Neural progenitor cell (in vitro differentiated cells): ENCODE measurements around the gene ZNF446.

Experiments
- EZH2 ChIP-seq: fragments of 200-600 bp; sonication (generic); IDR thresholded peaks from 2 replicates; pipeline ENCODE4 v1.6.1; 2017; ENCODE audit warnings: antibody characterized with exemption, mild to moderate bottlenecking, moderate library complexity
- EZH2phosphoT487 ChIP-seq: fragments of 200-600 bp; sonication (generic); IDR thresholded peaks from 2 replicates; pipeline ENCODE4 v1.6.1; 2017; ENCODE audit warnings: antibody characterized with exemption

- TF ChIP-seq EZH2phosphoT487 (no peak), EZH2 (no peak)
These were observed 35.4 kb downstream of the ZNF446 start, which contains the start of gene SLC27A5 for GRCh38 chr19:58511353-58512208.
